IMR-90 (cell line): ENCODE data around the gene CRACDL. TPM values are rescaled to one million over a fixed set of nuclear protein-coding genes. Genes with fewer than 3 reads are reported as not detected.
A peak's percentile ranks its signal among the peaks of the same experiment; 100 is the strongest.

Experiments used
- ATAC-seq: fragments of 200-7000 bp; cut with Tn5 transposase; 2 replicates; pipeline ENCODE4 v1.9.1; 2020; ENCODE audit warnings: low read depth, mild to moderate bottlenecking, moderate library complexity
- Bru-seq: library from RNA; stranded (reverse); fragments of 400-500 nt; gene quantifications from one replicate; lab custom pipeline; 2021; lab: Mats Ljungman, UMichigan
- BruChase-seq, 2 experiments: library from RNA; stranded (reverse); fragments of 400-500 nt; gene quantifications; one replicate each; lab custom pipeline; 2021; lab: Mats Ljungman, UMichigan
- BruUV-seq: library from RNA; stranded (reverse); fragments of 400-500 nt; replicated peaks from 2 replicates; lab custom pipeline; 2021; lab: Mats Ljungman, UMichigan
- CTCF ChIA-PET: fragments of 300-600 bp; formaldehyde crosslinking; extraction: SDS; loops from one replicate; lab custom pipeline; 2021; ENCODE audit warnings: antibody characterized with exemption; lab: Yijun Ruan, JAX
- POLR2A ChIA-PET: fragments of 300-600 bp; sonication (Branson Sonifier 250); formaldehyde crosslinking; loops from one replicate; lab custom pipeline; 2022; ENCODE audit warnings: antibody characterized with exemption; ENCODE audit not compliant: unreplicated experiment; lab: Charles Lee
- DNase-seq: peaks from one replicate; pipeline ENCODE4 v3.0.0; 2013
- H2AFZ ChIP-seq: replicated peaks from 2 replicates; pipeline ENCODE3; 2013; ENCODE audit warnings: low read length, mild to moderate bottlenecking; ENCODE audit not compliant: poor library complexity
- H2AK5ac ChIP-seq: 2 replicates; pipeline ENCODE4 v1.6.1; 2013; ENCODE audit warnings: low read depth, low read length, inconsistent platforms
- H2AK9ac ChIP-seq: replicated peaks from 2 replicates; pipeline ENCODE3; 2013; ENCODE audit warnings: mild to moderate bottlenecking, low read depth, low read length, moderate library complexity; ENCODE audit not compliant: poor library complexity
- H2BK120ac ChIP-seq: 2 replicates; pipeline ENCODE4 v1.6.1; 2013; ENCODE audit warnings: low read depth, low read length, inconsistent platforms
- H2BK15ac ChIP-seq: 3 replicates; pipeline ENCODE4 v1.6.1; 2013; ENCODE audit warnings: low read depth, low read length, inconsistent platforms
- H2BK20ac ChIP-seq: 2 replicates; pipeline ENCODE4 v1.6.1; 2013; ENCODE audit warnings: low read depth, mild to moderate bottlenecking, inconsistent platforms, low read length, moderate library complexity
- H2BK5ac ChIP-seq: 2 replicates; pipeline ENCODE4 v1.6.1; 2013; ENCODE audit warnings: mild to moderate bottlenecking, low read depth, low read length, inconsistent platforms; ENCODE audit not compliant: poor library complexity, severe bottlenecking
- H3K14ac ChIP-seq: replicated peaks from 2 replicates; pipeline ENCODE4 v1.6.1; 2013; ENCODE audit warnings: low read depth, low read length, inconsistent platforms
- H3K18ac ChIP-seq: 2 replicates; pipeline ENCODE4 v1.6.1; 2013; ENCODE audit warnings: low read depth, low read length, control low read depth
- H3K23ac ChIP-seq: 2 replicates; pipeline ENCODE4 v1.6.1; 2013; ENCODE audit warnings: low read depth, low read length, inconsistent platforms
- H3K27ac ChIP-seq: 2 replicates; pipeline ENCODE4 v1.5.1; 2013; ENCODE audit warnings: mild to moderate bottlenecking, control low read depth, low read length; ENCODE audit not compliant: insufficient read depth
- H3K27me3 ChIP-seq: 2 replicates; pipeline ENCODE4 v1.6.1; 2013; ENCODE audit warnings: low read length; ENCODE audit not compliant: control insufficient read depth, insufficient read depth
- H3K36me3 ChIP-seq: 2 replicates; pipeline ENCODE4 v1.6.1; 2013; ENCODE audit warnings: low read length, mixed read lengths; ENCODE audit not compliant: control insufficient read depth, insufficient read depth
- H3K4ac ChIP-seq: 2 replicates; pipeline ENCODE4 v1.6.1; 2013; ENCODE audit warnings: low read depth, low read length, inconsistent platforms
- H3K4me1 ChIP-seq: 2 replicates; pipeline ENCODE4 v1.6.1; 2013; ENCODE audit warnings: low read length, mixed read lengths; ENCODE audit not compliant: control insufficient read depth, insufficient read depth
- H3K4me2 ChIP-seq: 2 replicates; pipeline ENCODE4 v1.6.1; 2013; ENCODE audit warnings: low read depth, mild to moderate bottlenecking, control low read depth, low read length, moderate library complexity
- H3K4me3 ChIP-seq: 2 replicates; pipeline ENCODE4 v1.5.1; 2013; ENCODE audit warnings: low read depth, mild to moderate bottlenecking, control low read depth, low read length, moderate library complexity; ENCODE audit not compliant: insufficient read depth
- H3K56ac ChIP-seq: 2 replicates; pipeline ENCODE4 v1.6.1; 2013; ENCODE audit warnings: low read length, inconsistent platforms; ENCODE audit not compliant: insufficient read depth; ENCODE audit errors: extremely low read depth
- H3K79me1 ChIP-seq, 2 experiments: 2 replicates each; pipeline ENCODE4 v1.6.1; 2013; ENCODE audit warnings: low read length in 2 of 2, inconsistent platforms in 1 of 2, low read depth in 1 of 2
- H3K9ac ChIP-seq: 2 replicates; pipeline ENCODE4 v1.6.1; 2013; ENCODE audit warnings: low read depth, low read length, control low read depth
- H3K9me1 ChIP-seq: 2 replicates; pipeline ENCODE4 v1.6.1; 2013; ENCODE audit warnings: low read length, inconsistent platforms; ENCODE audit not compliant: insufficient read depth
- H3K9me3 ChIP-seq: 2 replicates; pipeline ENCODE4 v1.6.1; 2013; ENCODE audit warnings: low read length; ENCODE audit not compliant: control insufficient read depth, insufficient read depth
- H4K20me1 ChIP-seq: 2 replicates; pipeline ENCODE4 v1.6.1; 2013; ENCODE audit warnings: low read length, inconsistent platforms; ENCODE audit not compliant: insufficient read depth
- H4K5ac ChIP-seq: 2 replicates; pipeline ENCODE4 v1.6.1; 2013; ENCODE audit warnings: mild to moderate bottlenecking, low read depth, low read length, control low read depth
- H4K8ac ChIP-seq, 2 experiments: 2 replicates each; pipeline ENCODE4 v1.6.1; 2013; ENCODE audit warnings: low read depth in 2 of 2, low read length in 2 of 2, control low read depth in 1 of 2, inconsistent platforms in 1 of 2
- H4K91ac ChIP-seq: 2 replicates; pipeline ENCODE4 v1.6.1; 2013; ENCODE audit warnings: low read depth, low read length, inconsistent platforms; ENCODE audit not compliant: insufficient read depth
- BHLHE40 ChIP-seq: fragments of 150-350 bp; IDR thresholded peaks from 2 replicates; pipeline ENCODE4 v1.6.1; 2016; ENCODE audit warnings: mild to moderate bottlenecking, low read depth, low read length
- CHD1 ChIP-seq: IDR thresholded peaks from 2 replicates; pipeline ENCODE4 v1.6.1; 2012; ENCODE audit warnings: low read depth, low read length, improper control_type of control experiment
- MXI1 ChIP-seq: IDR thresholded peaks from 2 replicates; pipeline ENCODE4 v1.6.1; 2012; ENCODE audit warnings: low read depth, mild to moderate bottlenecking, low read length, moderate library complexity, borderline replicate concordance
- NFE2L2 ChIP-seq: fragments of 150-350 bp; IDR thresholded peaks from 2 replicates; pipeline ENCODE4 v1.6.1; 2016; ENCODE audit warnings: low read depth, mild to moderate bottlenecking, low read length
- RCOR1 ChIP-seq: IDR thresholded peaks from 2 replicates; pipeline ENCODE4 v1.6.1; 2012; ENCODE audit warnings: mild to moderate bottlenecking, low read length, improper control_type of control experiment; ENCODE audit not compliant: insufficient replicate concordance
- RFX5 ChIP-seq: IDR thresholded peaks from 2 replicates; pipeline ENCODE4 v1.8.0; 2012; ENCODE audit warnings: low read depth, mild to moderate bottlenecking, low read length, moderate library complexity
- SMC3 ChIP-seq: fragments of 150-350 bp; IDR thresholded peaks from 2 replicates; pipeline ENCODE4 v1.6.1; 2016; ENCODE audit warnings: low read depth, mild to moderate bottlenecking, antibody characterized with exemption, low read length, moderate library complexity
- WGBS, 2 experiments: methylation state at CpG; one replicate each; pipeline versions ENCODE4 v1.1.5 to v1.1.7; 2013; ENCODE audit warnings: missing lambda C conversion rate in 2 of 2; ENCODE audit not compliant: insufficient read length in 1 of 2; ENCODE audit errors: extremely low coverage in 2 of 2; 5-methylcytosine and 5-hydroxymethylcytosine counted together
- dilution Hi-C: fragments of 300-500 bp; cut with HindIII; formaldehyde crosslinking; loops from one replicate; pipeline ENCODE4 v1.14.3; 2018; ENCODE audit warnings: low sequenced_read_pairs; ENCODE audit not compliant: unreplicated experiment
- in situ Hi-C: fragments of 300-500 bp; cut with MboI; formaldehyde crosslinking; loops from 3 replicates; pipeline ENCODE4 v1.14.3; 2019; ENCODE audit warnings: low sequenced_read_pairs, inconsistent platforms, mixed read lengths
- intact Hi-C: fragments of 100-400 bp; cut with micrococcal nuclease; formaldehyde crosslinking; loops from 2 replicates; pipeline ENCODE4 v1.10.0; 2022
- long read RNA-seq: library from polyadenylated mRNA; unstranded; transcript quantifications from one replicate; pipeline ENCODE4 v2.0.0, GENCODE V29; 2021; ENCODE audit not compliant: unreplicated experiment
- polyA plus RNA-seq, 3 experiments: library from polyadenylated mRNA; depleted of rRNA; stranded (reverse); fragments of >200 nt; gene quantifications; 2 replicates each; pipeline ENCODE4 v1.2.3, GENCODE V29; 2012; ENCODE audit warnings: low replicate concordance in 1 of 3
- total RNA-seq: library from RNA; depleted of rRNA; stranded (reverse); fragments of >200 nt; gene quantifications from 2 replicates; pipeline ENCODE4 v1.2.3, GENCODE V29; 2012; rRNA removed
- TF ChIP-seq, protein P1 (sequence below): fragments of 150-350 bp; IDR thresholded peaks from 2 replicates; pipeline ENCODE4 v1.6.1; 2017; ENCODE audit warnings: mild to moderate bottlenecking, antibody characterized with exemption, low read length, low read depth

The CRACDL gene, protein sequence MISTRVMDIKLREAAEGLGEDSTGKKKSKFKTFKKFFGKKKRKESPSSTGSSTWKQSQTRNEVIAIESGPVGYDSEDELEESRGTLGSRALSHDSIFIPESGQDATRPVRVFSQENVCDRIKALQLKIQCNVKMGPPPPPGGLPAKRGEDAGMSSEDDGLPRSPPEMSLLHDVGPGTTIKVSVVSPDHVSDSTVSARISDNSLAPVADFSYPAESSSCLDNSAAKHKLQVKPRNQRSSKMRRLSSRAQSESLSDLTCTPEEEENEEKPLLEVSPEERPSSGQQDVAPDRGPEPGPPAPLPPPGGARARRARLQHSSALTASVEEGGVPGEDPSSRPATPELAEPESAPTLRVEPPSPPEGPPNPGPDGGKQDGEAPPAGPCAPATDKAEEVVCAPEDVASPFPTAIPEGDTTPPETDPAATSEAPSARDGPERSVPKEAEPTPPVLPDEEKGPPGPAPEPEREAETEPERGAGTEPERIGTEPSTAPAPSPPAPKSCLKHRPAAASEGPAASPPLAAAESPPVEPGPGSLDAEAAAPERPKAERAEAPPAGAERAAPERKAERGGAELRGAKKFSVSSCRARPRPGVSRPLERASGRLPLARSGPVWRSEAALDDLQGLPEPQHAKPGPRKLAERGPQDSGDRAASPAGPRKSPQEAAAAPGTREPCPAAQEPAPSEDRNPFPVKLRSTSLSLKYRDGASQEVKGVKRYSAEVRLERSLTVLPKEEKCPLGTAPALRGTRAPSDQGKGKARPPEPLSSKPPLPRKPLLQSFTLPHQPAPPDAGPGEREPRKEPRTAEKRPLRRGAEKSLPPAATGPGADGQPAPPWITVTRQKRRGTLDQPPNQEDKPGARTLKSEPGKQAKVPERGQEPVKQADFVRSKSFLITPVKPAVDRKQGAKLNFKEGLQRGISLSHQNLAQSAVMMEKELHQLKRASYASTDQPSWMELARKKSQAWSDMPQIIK
- not detected in 2 replicates for total RNA-seq
- not detected in 2 replicates for polyA plus RNA-seq (2012; rRNA removed)
- polyA plus RNA-seq (2012; cell fraction: cytosol; rRNA removed): not detected in 2 replicates
- not detected in 2 replicates for polyA plus RNA-seq (2012; cell fraction: nucleus; rRNA removed; ENCODE audit: low replicate concordance)
- Bru-seq, nascent RNA: percentile 7 among the genes with signal in this experiment
- BruChase-seq, experiment 1, labeled RNA remaining after a 6-hour chase: percentile 5 among the genes with signal in this experiment
- BruChase-seq, experiment 2, labeled RNA remaining after a 2-hour chase: percentile 3 among the genes with signal in this experiment
- long read RNA-seq: 0 reads

DNA sequence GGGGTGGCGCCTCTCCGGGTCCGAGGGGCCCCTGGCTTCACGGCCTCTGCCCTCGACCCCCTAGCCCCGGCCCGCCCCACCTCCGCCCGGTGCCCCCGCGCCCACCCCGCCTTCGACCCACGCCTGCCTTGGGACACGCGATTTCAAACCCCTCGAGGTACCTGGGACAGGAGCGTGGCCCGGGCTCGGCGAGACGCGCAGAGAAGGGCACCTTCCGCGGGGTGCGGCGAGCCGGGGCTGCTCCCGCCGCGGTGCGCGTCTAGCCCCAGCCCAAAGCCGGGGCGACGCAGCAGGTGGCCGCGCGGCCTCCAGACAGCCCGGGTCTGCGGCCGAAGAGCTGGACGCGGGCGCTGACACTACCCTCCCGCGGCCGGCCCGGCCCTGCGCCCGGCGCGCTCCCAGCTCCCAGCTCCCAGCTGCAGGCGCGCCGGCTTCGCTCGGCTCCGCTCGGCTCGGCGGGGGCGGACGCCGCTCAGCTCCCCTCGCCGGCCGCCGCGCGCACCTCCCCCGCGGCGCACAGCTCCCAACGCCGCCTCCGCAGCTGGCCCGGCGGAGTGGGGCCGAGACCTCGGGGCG, at the start of gene CRACDL:
Gene CRACDL, minus strand, starts transcription at position 449 of the 576 bp plus-strand sequence. CDS start 89,425 bp downstream, outside the sequence.
- H3K14ac ChIP-seq: no peak within 1 kb of the TSS
- no peak within 1 kb of the TSS for H2BK120ac ChIP-seq
- CTCF ChIA-PET: no interaction called here
- no peak within 1 kb of the TSS for H4K91ac ChIP-seq
- no peaks in the 10 kb centered on the region for H3K36me3 ChIP-seq
- no peak within 1 kb of the TSS for H4K8ac ChIP-seq
- H2AK5ac ChIP-seq: no peak within 1 kb of the TSS
- H3K18ac ChIP-seq: no peak within 1 kb of the TSS
- no peak within 1 kb of the TSS for H2BK5ac ChIP-seq
- no peak within 1 kb of the TSS for H3K4me3 ChIP-seq
- peak within 1 kb of the TSS; percentile 23 for H2AFZ ChIP-seq
- in situ Hi-C loops (no loop called here), dilution Hi-C loops (no loop called here), intact Hi-C loops (no loop called here)
- H3K56ac ChIP-seq: no peak within 1 kb of the TSS
- H4K5ac ChIP-seq: no peak within 1 kb of the TSS
- no peaks in the 10 kb centered on the region for H3K79me1 ChIP-seq
- H3K27me3 ChIP-seq: peaks cover 62% of the 10 kb centered on the region
- H3K9me1 ChIP-seq: no peaks in the 10 kb centered on the region
- POLR2A ChIA-PET: no interaction called here
- TF ChIP-seq RFX5 (no peak), SMC3 (no peak), NFE2L2 (no peak), MXI1 (no peak), BHLHE40 (no peak), RCOR1 (no peak), CHD1 (no peak)
- TF ChIP-seq, protein P1, sequence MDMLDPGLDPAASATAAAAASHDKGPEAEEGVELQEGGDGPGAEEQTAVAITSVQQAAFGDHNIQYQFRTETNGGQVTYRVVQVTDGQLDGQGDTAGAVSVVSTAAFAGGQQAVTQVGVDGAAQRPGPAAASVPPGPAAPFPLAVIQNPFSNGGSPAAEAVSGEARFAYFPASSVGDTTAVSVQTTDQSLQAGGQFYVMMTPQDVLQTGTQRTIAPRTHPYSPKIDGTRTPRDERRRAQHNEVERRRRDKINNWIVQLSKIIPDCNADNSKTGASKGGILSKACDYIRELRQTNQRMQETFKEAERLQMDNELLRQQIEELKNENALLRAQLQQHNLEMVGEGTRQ: no peak
- no TSS peak for BruUV-seq
- 0% methylated on average over 14 of the region's 82 CpGs; no CpG with 5 or more reads in 1 of the 2 experiments for WGBS, 2 experiments
- H3K4me2 ChIP-seq: peak within 1 kb of the TSS; percentile 68
- H3K27ac ChIP-seq: no peak within 1 kb of the TSS
- H3K9ac ChIP-seq: no peak within 1 kb of the TSS
- no peak for DNase-seq
- ATAC-seq: peak; percentile 89
- H2AK9ac ChIP-seq: no peak within 1 kb of the TSS
- H3K9me3 ChIP-seq: peaks cover 3% of the 10 kb centered on the region; the same call in 1 of the 2 replicates
- H2BK20ac ChIP-seq: no peak within 1 kb of the TSS
- H3K4ac ChIP-seq: no peak within 1 kb of the TSS
- no peak within 1 kb of the TSS for H3K23ac ChIP-seq
- no peak within 1 kb of the TSS for H2BK15ac ChIP-seq
- H3K4me1 ChIP-seq: no peaks in the 10 kb centered on the region
- no peaks in the 10 kb centered on the region for H4K20me1 ChIP-seq
